ENCODE measurements around the gene INO80B.
"Not testable (repeated sequence)": the region's sequence is repeated elsewhere in the genome, so short reads cannot be mapped to it uniquely, and the experiment has no call there.

INO80B gene

GRCh38 chr2:74439803-74440377, 15.0 kb upstream of the INO80B start:
- Histone ChIP-seq H3K36me3 (ENCODE audit: insufficient read depth, low read length) (no peaks in the 10 kb centered on the region), H3K27me3 (ENCODE audit: insufficient read depth, low read length) (peaks cover 17% of the 10 kb centered on the region), H2AFZ (ENCODE audit: low read length, unreplicated experiment) (peak overlapping the region; percentile 87), H3K4me3 (ENCODE audit: low read depth, low read length) (peak overlapping the region; percentile 86), H3K79me2 (ENCODE audit: control insufficient read depth, insufficient read depth, low read length, unreplicated experiment) (peaks cover 20% of the 10 kb centered on the region), H3K4me1 (ENCODE audit: control insufficient read depth, insufficient read depth, low read length, unreplicated experiment) (peaks cover 44% of the 10 kb centered on the region), H3K27ac (ENCODE audit: low read depth, low read length) (no peak overlapping the region)

GRCh38 chr2:74440378-74441169, 14.3 kb upstream of the INO80B start:
- Histone ChIP-seq H3K79me2 (ENCODE audit: control insufficient read depth, insufficient read depth, low read length, unreplicated experiment) (peaks cover 20% of the 10 kb centered on the region), H3K27ac (ENCODE audit: low read depth, low read length) (no peak overlapping the region), H3K4me1 (ENCODE audit: control insufficient read depth, insufficient read depth, low read length, unreplicated experiment) (peaks cover 44% of the 10 kb centered on the region), H3K4me3 (ENCODE audit: low read depth, low read length) (peak overlapping the region; percentile 86), H3K36me3 (ENCODE audit: insufficient read depth, low read length) (no peaks in the 10 kb centered on the region), H2AFZ (ENCODE audit: low read length, unreplicated experiment) (peak overlapping the region; percentile 87), H3K27me3 (ENCODE audit: insufficient read depth, low read length) (peaks cover 17% of the 10 kb centered on the region)

GRCh38 chr2:74441170-74441689, 13.7 kb upstream of the INO80B start:
- Histone ChIP-seq H3K4me1 (ENCODE audit: control insufficient read depth, insufficient read depth, low read length, unreplicated experiment) (peaks cover 44% of the 10 kb centered on the region), H3K79me2 (ENCODE audit: control insufficient read depth, insufficient read depth, low read length, unreplicated experiment) (peaks cover 20% of the 10 kb centered on the region), H2AFZ (ENCODE audit: low read length, unreplicated experiment) (no peak overlapping the region), H3K27ac (ENCODE audit: low read depth, low read length) (no peak overlapping the region), H3K36me3 (ENCODE audit: insufficient read depth, low read length) (no peaks in the 10 kb centered on the region), H3K27me3 (ENCODE audit: insufficient read depth, low read length) (peaks cover 17% of the 10 kb centered on the region), H3K4me3 (ENCODE audit: low read depth, low read length) (no peak overlapping the region; the same call in 1 of the 2 replicates)

GRCh38 chr2:74441690-74442482, 13.0 kb upstream of the INO80B start, which contains the start of gene RTKN:
RTKN (minus strand) TSS chr2:74441937; CDS start chr2:74441816, 121 bp downstream.
- no peaks in the 10 kb centered on the region for H3K36me3 ChIP-seq (ENCODE audit: insufficient read depth, low read length)
- H3K4me1 ChIP-seq (ENCODE audit: control insufficient read depth, insufficient read depth, low read length, unreplicated experiment): peaks cover 42% of the 10 kb centered on the region
- peak within 1 kb of the TSS; percentile 87 for H2AFZ ChIP-seq (ENCODE audit: low read length, unreplicated experiment)
- peaks cover 20% of the 10 kb centered on the region for H3K79me2 ChIP-seq (ENCODE audit: control insufficient read depth, insufficient read depth, low read length, unreplicated experiment)
- H3K4me3 ChIP-seq (ENCODE audit: low read depth, low read length): peak within 1 kb of the TSS; percentile 86
- no peak within 1 kb of the TSS for H3K27ac ChIP-seq (ENCODE audit: low read depth, low read length)
- peaks cover 17% of the 10 kb centered on the region for H3K27me3 ChIP-seq (ENCODE audit: insufficient read depth, low read length)

GRCh38 chr2:74442483-74443297, 12.2 kb upstream of the INO80B start:
- H3K27ac ChIP-seq (ENCODE audit: low read depth, low read length); H3K36me3 ChIP-seq (ENCODE audit: insufficient read depth, low read length); H3K4me3 ChIP-seq (ENCODE audit: low read depth, low read length); H2AFZ ChIP-seq (ENCODE audit: low read length, unreplicated experiment): not testable (repeated sequence)
- H3K4me1 ChIP-seq (ENCODE audit: control insufficient read depth, insufficient read depth, low read length, unreplicated experiment): peaks cover 34% of the 10 kb centered on the region
- H3K79me2 ChIP-seq (ENCODE audit: control insufficient read depth, insufficient read depth, low read length, unreplicated experiment): peaks cover 20% of the 10 kb centered on the region
- H3K27me3 ChIP-seq (ENCODE audit: insufficient read depth, low read length): peaks cover 17% of the 10 kb centered on the region

GRCh38 chr2:74444498-74445318, 10.2 kb upstream of the INO80B start:
- peaks cover under 1% of the 10 kb centered on the region for H3K79me2 ChIP-seq (ENCODE audit: control insufficient read depth, insufficient read depth, low read length, unreplicated experiment)
- peak overlapping the region; percentile 1; the same call in 1 of the 2 replicates for H3K4me3 ChIP-seq (ENCODE audit: low read depth, low read length)
- peaks cover 18% of the 10 kb centered on the region for H3K4me1 ChIP-seq (ENCODE audit: control insufficient read depth, insufficient read depth, low read length, unreplicated experiment)
- peaks cover 17% of the 10 kb centered on the region for H3K27me3 ChIP-seq (ENCODE audit: insufficient read depth, low read length)
- H3K36me3 ChIP-seq (ENCODE audit: insufficient read depth, low read length): no peaks in the 10 kb centered on the region
- H3K27ac ChIP-seq (ENCODE audit: low read depth, low read length): no peak overlapping the region
- H2AFZ ChIP-seq (ENCODE audit: low read length, unreplicated experiment): no peak overlapping the region

GRCh38 chr2:74447230-74447999, 7.5 kb upstream of the INO80B start:
- Histone ChIP-seq H3K27me3 (ENCODE audit: insufficient read depth, low read length) (peaks cover under 1% of the 10 kb centered on the region; the same call in 1 of the 2 replicates), H3K27ac (ENCODE audit: low read depth, low read length) (no peak overlapping the region), H2AFZ (ENCODE audit: low read length, unreplicated experiment) (no peak overlapping the region), H3K36me3 (ENCODE audit: insufficient read depth, low read length) (no peaks in the 10 kb centered on the region), H3K4me1 (ENCODE audit: control insufficient read depth, insufficient read depth, low read length, unreplicated experiment) (peaks cover 13% of the 10 kb centered on the region), H3K79me2 (ENCODE audit: control insufficient read depth, insufficient read depth, low read length, unreplicated experiment) (no peaks in the 10 kb centered on the region), H3K4me3 (ENCODE audit: low read depth, low read length) (no peak overlapping the region)

- no peak overlapping the region for H3K27ac ChIP-seq (ENCODE audit: low read depth, low read length)
- H3K79me2 ChIP-seq (ENCODE audit: control insufficient read depth, insufficient read depth, low read length, unreplicated experiment): no peaks in the 10 kb centered on the region
- no peaks in the 10 kb centered on the region for H3K27me3 ChIP-seq (ENCODE audit: insufficient read depth, low read length)
- peaks cover 12% of the 10 kb centered on the region for H3K4me1 ChIP-seq (ENCODE audit: control insufficient read depth, insufficient read depth, low read length, unreplicated experiment)
- no peak overlapping the region for H2AFZ ChIP-seq (ENCODE audit: low read length, unreplicated experiment)
- no peaks in the 10 kb centered on the region for H3K36me3 ChIP-seq (ENCODE audit: insufficient read depth, low read length)
- H3K4me3 ChIP-seq (ENCODE audit: low read depth, low read length): no peak overlapping the region
Observed at GRCh38 chr2:74448771-74449170, 6.1 kb upstream of the INO80B start.

Measured in ACC112 (cell line).